OCI-LY3 (cell line): ENCODE results near the gene ERMN.

Source experiments
- EZH2phosphoT487 ChIP-seq: fragments of 200-600 bp; shearing (Covaris generic); IDR thresholded peaks from 2 replicates; pipeline ENCODE4 v1.6.1; 2018; ENCODE audit warnings: antibody characterized with exemption, mixed run types, low read depth
- TF ChIP-seq, protein P1 (sequence below): fragments of 200-600, 300-600 bp; sonication (generic); IDR thresholded peaks from 2 replicates; pipeline ENCODE4 v1.5.1; 2014; ENCODE audit warnings: antibody characterized with exemption, low read length, low read depth

DNA sequence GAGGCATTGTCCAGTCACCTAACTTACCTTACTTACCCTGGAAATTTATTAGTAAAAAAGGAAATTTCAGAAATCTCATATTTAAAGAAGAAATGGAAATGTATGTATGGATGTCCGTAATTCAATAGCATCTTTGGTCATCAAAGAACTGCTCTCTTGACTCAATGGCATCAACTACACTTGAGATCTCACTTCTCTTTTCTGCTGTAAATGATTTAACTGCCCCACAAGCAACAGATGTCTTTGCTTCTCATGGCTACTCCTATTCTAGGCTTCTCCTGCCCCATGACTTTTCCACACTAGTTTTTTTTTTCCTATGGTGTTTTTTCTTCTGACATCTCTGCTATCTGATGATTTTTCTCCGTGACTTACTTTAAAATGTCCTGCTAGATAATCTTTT, 34.0 kb upstream of the ERMN start:
- TF ChIP-seq, protein P1, sequence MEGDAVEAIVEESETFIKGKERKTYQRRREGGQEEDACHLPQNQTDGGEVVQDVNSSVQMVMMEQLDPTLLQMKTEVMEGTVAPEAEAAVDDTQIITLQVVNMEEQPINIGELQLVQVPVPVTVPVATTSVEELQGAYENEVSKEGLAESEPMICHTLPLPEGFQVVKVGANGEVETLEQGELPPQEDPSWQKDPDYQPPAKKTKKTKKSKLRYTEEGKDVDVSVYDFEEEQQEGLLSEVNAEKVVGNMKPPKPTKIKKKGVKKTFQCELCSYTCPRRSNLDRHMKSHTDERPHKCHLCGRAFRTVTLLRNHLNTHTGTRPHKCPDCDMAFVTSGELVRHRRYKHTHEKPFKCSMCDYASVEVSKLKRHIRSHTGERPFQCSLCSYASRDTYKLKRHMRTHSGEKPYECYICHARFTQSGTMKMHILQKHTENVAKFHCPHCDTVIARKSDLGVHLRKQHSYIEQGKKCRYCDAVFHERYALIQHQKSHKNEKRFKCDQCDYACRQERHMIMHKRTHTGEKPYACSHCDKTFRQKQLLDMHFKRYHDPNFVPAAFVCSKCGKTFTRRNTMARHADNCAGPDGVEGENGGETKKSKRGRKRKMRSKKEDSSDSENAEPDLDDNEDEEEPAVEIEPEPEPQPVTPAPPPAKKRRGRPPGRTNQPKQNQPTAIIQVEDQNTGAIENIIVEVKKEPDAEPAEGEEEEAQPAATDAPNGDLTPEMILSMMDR: no peak
- TF ChIP-seq EZH2phosphoT487: no peak
